GM21825 (cell line): ENCODE results near the gene UBA1.

ENCODE experiments used
- ATAC-seq: cut with Tn5 transposase; IDR thresholded peaks from one replicate; pipeline ENCODE4 v1.9.1; 2021; ENCODE audit warnings: mild to moderate bottlenecking, moderate library complexity; ENCODE audit not compliant: unreplicated experiment

UBA1 gene

DNA sequence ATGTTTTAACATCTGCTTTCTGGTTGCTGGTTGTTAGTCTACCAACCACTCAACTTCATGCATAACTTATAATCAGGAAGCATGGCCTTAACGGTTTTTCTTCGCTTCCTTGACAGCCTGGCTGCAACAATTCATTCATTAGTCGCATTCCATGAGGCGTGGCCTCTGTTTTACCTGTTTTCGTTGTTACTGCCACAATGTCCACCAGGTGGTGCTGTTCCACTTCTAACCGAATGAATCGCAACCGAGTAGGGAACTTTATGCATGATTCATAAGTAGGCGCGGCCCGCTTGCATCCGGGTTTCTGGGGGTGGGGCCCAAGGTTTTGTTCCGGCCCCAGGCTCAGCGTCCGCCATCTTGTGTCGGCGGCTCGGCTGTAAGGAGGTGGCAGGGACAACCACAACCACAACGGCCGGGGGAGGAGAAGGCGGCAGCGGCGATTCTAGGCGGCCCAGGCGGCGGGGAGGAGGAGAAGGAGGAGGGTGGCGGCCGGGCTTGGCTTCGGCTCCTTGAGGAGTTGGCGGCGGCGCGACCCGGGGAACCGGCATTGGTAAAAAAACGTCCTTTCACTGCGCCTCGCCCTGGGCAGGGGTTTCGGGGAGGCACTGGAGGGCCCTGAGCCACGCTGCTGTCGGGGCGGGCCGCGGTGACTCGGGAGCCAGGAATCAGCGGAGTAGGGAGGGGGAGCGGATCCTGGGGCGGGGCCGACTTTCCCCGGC, at the start of gene UBA1:
Gene UBA1, plus strand, starts transcription at position 355 of the 719 bp plus-strand sequence. CDS start 4,974 bp downstream, outside the sequence.
- ATAC-seq = peak; percentile 83

DNA sequence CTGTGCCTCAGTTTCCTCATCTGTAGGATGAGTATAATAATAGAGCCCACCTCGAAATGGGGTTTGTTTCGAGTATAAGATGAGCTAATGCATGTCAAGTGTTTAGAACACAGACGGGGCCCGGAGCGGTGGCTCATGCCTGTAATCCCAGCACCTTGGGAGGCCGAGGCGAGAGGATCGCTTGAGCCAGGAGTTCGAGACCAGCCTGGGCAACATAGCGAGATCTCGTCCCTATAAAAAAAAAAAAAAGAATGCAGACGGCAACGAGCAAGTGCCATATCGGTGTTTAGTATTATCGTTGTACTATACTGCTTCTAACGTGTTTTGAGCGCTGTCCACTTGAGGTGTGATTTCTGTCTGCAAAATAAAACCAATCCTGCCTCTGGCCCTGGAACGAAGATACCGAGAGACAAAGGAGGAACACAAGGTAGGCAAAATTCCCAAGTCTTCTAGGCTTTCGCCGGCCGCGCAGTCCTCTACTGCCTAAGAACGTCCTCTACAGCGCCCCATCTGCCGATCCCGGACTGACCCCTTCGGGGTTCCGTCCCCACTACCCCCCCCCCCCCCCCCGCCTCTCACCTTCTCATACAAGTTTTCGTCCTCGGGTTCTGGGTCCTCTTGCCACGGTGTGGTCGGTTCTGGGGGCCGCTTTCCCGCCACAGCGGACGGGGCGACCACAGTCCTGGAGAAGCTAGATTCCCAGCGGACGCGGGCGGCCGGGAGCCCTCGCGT, 49.6 kb upstream of the UBA1 start:
- ATAC-seq = peak; percentile 2

DNA sequence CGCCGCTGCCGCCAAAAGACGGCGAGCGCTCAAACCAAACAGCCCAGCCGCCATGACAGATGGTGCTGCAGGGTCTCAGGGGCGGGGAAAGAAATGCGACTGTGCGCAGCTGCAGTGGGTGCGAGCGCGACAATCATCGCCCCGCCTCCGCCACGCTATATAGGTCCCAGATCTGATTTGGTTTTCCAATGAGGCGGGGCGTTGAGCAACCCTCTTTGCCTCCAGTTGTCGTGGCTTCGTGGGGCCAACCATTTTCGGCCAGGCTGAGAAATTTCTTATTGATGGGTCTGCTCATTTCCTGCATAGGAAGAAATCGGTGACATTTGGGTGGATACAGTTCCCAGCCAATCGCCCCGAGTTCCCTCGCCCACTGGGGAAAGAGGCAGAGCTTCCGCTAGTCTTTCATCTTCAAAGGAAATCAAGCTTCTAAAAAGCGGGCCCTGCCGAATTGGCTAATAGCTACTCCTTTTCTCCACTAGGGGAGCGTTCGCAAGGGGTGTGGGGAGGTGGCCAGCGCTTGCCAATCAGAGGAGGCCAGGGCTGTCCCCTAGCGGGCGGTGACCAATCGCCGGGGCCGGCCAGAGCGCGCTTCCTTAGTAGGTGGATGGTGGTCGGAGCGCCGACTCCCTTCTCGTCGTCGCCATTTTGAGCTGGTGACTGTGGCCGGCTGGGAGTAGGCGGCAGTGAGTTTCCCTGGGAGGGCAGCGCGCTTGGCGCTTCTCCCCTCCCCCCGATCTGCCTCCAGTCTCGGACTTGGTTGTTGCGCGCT, 48.8 kb upstream of the UBA1 start, which contains the start of the genes NDUFB11 and RBM10:
Gene NDUFB11, minus strand, starts transcription at position 77 of the 769 bp plus-strand sequence. Its CDS starts 23 bp downstream, at position 54.
Gene RBM10, plus strand, starts transcription at position 596 of the 769 bp plus-strand sequence. CDS start 2,261 bp downstream, outside the sequence.
- ATAC-seq = peak; percentile 84

DNA sequence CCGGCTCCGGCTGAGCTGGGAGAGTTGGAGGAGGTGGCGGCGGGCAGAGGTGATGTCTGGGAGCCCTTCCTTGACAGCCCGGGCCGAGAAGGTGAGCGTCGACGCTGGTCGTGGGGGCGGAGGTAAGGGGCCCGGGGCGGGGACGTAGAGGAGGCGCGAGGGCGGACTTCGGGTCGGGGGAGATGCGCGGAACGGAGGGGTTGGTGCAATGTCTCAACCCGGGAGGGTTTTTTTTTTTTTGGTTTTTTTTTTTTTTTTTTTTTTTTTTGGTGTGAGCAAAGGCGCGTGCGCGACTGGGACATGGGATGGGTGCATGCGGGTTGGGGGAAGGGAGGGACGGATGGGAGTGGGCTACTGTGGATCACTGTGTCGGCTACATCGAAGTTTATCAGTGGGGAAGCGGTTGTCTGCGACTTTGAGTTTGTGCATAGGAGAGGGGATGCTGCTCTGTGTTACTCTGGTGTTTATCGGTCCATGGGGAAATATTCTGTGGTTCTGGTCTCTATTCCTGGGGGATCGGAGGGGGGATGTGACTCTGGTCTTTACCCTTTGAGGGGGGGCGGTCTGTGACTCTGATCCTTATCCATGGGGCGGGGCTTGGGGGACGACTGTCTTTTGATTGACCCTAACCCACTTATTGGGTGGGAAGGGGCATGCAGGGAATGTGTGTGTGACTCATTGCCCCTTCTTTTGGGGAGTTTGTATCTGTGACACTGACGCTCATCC, 48.1 kb upstream of the UBA1 start:
- ATAC-seq = peak; percentile 15

DNA sequence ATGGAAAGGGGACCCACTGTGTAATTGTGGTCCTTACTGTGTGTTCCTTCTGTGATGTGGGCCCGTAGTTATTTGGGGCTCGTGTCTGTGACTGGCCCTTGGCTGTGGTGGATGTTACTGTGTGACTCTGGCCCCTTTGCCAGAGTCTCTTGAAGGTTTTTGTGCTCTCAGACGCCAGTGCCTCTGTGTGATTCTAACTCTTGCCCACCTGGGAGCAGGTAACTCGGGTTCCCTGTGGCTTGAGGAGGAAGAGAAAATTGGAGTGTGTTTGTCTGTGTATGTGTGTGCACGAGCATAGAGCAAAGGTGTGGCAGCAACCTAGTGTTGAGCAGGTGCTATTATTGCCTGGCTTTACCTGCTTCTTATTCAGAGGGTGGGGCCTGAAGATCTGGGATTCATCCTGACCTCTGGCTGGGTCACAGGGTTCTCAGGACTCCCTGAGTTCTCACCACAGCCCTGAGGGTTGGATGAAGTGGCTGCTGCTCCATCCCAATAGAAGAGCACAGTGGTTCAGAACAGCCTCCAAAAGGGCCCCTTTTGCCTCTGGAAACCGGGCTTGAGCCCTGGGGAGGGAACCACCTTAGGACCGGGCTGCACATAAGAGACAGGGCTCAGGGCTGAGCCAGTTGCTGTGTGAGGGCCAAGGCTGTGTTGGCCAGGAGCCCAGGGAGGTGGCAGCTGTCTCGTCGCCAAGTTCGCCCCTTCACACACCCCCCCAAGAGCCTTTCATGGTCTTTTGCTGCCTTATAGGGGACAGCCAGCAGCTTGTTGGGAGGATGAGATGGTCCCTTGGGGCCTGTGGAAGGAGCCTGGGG, 47.3 kb upstream of the UBA1 start:
- ATAC-seq = no peak

DNA sequence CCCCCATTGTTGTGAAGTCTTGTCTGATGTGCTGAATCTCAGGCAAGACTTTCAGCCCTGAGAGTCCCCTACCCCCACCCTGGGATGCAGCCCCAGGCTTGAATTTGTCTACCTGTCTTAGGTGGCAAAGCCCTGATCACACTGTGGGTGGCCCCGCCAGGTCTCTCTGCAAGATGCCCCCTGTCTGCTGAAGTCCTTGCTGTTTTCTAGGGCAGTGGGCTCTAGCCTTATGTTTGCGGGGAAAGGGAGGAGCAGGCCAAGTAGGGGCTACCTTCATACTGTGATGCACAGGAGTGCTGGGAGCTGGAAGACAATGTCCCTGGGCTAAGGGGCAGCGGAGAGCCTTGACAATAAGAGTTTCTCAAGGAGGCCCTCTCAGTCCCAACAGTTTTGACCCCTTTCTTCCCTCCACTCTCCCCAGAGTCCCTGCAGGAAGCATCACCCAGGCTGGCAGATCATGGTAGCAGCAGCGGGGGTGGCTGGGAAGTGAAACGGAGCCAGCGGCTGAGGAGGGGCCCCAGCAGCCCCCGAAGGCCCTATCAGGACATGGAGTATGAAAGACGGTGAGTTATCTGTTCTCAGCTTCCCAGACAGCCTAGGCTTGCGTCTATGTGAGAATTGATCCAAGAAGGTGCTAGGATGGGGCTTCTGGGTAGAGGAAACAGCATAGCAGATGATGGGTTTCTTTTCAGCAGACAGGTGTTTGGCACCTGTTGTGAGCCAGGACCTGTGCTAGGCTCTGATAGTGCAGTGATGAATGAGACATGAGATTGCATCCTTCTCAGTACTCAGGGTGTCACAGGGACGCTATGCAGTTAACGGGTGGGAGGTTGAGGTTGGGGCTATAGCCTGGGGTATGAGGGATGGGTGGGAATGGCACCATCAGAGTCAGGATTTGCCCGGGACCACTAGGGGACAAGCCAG, 46.4 kb upstream of the UBA1 start:
- ATAC-seq = no peak

DNA sequence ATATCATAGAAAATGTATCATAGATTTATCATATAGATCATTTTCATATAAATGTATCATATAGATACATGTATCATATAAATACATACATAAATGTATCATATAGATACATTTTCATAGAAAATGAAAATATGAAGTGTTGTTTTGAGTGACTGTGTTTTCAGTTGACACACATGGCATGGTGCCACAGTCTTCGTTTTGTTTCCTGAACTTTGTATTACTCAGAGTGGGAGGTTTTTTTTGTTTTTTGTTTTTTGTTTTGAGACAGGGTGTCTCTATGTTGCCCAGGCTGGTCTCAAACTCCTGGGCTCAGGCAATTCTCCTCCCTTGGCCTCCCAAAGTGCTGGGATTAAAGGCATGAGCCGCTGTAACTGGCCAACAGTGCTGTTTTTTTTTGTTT, 44.7 kb upstream of the UBA1 start:
- ATAC-seq = no peak

DNA sequence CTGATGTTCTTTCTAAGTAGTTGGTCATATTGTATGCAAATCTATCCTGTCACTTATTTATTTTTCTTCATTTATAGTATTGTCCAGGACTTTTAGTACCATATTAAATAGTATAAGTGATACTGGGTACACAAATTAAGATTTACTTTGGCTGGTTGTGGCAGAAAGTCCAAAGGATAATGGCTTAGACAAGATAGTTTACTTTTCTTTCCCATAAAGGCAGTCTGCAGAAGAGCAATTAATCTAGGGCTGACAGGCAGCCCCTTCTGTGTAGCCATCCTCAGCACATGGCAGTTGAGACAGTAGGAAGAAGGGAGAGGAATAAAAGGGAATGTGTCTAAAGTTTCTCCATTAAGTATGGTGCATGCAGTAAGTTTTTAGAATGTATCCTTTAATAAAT, 42.2 kb upstream of the UBA1 start:
- no peak for ATAC-seq

DNA sequence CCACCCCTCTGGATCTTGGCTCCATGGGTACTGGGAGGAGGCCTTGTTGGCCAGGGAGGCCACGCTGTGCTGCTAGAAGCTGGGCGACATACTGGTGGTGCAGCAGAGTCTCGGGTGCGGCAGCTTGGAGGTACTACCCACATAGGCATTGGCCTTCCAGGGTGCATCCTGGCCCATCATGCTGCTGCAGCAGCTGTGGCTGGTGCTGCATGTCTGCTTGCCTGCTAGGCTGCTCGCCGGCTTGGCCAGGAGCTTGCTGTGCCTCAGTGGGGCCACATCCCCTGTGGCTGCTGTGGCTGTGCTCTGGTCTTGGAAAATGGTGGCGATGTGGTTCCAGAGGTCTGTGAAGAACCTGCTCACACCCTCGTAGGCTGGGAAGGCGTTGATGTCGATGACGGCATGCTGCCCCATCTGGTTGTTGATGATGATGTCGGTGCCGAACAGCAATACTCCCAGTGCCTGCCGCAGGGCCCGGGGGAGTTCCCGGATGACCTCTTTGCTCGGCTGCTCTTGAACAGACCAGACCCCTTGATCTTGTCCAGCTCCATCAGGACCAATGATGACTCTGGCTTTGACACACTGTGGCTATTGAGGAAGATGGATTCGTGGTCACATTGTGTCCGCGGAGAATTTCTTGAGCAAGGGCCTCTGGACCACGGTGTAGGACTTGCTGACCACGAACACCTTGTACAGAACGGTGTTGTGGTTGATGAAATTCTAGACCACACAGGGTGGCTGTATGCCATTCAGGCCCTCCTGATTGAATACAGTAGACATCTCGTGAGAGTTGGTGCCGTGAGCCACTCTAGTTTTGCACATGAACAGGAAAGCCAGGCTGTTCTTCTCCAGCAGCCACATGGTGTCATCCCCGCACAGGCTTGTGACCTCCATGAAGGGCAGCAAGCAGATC, 36.8 kb upstream of the UBA1 start:
- ATAC-seq = no peak

DNA sequence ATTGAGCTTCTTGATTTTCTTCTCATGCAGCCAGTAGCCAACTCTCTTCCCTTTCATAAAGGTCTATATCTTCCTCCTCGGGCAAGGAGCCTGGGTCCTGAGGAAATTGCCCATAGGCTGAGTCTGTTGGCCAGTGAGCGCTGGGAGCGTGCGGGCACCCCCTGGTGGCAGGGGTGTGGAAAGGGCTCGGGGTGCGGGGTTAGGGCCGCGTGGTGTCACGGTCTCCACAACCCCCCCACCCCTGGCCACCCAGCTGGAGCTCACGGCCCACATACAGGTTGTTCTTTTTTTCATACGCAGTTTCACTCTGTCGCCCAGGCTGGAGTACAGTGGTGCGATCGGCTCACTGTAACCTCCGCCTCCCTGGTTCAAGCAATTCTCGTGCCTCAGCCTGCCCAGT, 35.5 kb upstream of the UBA1 start:
- no peak for ATAC-seq

DNA sequence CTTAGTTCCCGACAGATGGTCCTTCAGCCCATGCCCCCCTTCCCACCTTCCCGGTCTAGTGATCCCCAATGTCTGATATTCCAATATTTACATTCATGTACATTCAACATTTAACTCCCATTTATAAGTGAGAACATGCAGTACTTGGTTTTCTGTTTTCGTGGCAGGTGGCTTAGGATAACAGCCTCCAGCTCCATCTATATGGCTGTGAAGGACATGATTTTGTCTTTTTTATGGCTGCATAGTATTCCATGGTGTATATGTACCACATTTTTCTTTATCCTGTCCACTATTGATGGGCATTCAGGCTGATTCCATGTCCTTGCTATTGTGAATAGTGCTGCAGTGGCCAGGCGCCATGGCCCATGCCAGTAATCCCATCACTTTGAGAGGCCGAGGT, 34.8 kb upstream of the UBA1 start:
- ATAC-seq = no peak

DNA sequence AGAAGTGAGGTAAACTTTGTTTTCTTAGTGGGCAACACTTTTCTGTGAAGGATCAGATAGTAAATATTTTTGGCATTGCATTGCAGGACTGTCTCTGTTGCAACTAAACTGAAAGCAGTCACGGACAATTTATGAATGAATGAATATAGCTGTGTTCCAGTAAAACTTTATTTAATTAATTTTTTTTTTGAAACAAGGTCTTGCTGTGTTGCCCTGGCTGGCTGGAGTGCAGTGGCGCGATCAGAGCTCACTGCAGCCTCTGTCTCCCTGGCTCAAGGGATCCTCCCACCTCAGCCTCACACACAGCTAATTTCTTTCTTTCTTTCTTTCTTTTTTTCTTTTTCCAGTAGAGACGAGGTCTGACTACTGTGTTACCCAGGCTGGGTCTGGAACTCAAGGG, 32.8 kb upstream of the UBA1 start:
- no peak for ATAC-seq

DNA sequence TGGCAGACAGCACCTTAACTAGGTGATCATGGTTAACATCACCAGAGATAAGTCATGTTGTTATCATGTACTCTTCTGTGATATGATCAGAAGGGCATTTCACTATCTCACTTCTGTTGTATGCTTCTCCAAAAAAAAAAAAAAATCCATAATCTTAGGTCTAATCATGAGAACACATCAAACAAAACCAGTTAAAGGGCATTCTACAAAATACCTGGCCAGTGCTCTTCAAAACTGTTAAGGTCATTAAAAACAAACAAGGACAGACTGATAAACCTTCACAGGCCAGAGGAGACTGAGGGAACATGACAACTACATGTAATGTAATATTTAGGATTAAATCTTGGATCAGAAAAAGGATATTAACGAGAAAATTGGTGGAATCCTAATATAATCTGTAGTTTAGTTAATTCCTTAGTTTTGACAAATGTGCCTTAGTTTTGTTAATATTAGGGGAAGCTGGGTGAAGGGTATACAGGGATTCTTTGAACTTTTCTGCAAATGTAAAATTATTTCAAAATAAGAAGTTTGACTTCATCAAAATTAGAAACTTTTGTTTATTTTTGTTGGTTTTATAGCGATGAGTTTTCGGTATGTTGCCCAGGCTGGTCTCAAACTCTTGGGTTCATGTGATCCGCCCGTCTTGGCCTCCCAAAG, 30.6 kb upstream of the UBA1 start:
- ATAC-seq = no peak

DNA sequence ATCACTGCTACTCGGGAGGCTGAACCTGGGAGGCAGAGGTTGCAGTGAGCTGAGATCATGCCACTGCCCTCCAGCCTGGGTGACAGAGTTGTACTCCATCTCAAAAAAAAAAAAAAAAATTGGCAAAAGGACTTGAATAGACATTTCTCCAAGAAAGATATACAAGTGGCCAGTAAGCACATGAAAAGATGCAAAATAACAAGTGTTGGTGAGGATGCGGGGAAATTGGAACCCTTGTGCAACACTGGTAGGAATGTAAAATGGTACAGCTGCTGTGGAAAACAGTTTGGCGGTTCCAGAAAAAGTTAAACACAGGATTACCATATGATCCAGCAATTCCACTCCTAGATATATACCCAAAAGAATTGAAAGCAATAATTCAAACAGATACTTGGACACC, 29.2 kb upstream of the UBA1 start:
- no peak for ATAC-seq

DNA sequence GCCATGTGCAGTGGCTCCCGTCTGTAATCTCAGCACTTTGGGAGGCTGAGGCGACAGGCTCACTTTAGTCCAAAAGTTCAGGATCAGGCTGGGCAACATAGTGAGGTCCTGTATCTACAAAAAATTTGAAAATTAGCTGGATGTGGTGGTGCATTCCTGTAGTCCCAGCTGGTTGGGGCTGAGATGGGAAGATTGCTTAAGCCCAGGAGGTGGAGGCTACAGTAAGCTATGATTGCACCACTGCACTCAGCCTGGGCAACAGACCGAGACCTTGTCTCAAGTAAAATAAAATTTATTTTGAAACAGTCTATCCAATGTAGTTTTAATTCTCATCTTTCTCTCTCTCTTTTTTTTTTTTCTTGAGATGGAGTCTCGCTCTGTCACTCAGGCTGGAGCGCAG, 27.5 kb upstream of the UBA1 start:
- no peak for ATAC-seq

DNA sequence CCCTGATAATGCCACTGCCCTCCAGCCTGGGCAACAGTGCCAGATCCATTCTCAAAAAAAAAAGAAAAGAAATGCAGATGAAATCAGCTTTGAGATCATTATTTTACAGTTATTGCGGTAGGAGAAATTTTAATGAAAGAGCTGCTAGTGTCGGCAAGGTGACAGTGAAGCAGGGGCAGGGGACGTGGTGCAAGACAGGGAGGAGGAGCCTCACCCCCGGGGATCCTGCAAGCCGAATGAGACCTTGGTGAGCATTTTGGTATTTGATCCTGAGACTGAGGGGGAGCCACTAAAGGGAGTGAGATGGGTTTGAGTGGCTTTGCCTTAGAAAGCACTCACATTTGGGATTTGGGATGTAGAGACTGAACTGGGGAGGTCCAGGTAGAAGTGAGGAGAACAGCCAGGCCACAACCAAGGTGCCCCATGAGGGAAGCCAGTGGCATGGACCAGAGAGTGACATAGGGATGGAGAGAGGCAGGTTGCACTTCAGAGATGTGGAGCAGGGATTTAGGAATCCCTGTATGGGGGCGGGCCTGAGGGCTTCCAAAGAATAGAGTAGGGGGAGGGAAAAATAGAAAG, 25.0 kb upstream of the UBA1 start:
- no peak for ATAC-seq

DNA sequence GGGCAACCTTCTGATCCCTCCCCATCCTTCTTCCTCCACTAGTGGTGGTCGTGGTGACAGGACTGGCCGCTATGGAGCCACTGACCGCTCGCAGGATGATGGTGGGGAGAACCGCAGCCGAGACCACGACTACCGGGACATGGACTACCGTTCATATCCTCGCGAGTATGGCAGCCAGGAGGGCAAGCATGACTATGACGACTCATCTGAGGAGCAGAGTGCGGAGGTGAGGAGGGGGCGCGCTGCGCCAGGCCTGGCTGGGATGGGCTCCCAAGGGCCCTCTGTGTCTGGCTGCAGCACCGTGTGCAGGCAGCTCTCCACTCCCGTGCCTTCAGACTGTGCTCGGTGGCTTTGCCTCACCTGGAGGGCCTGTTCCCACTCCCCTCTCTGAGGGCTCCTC, 24.4 kb upstream of the UBA1 start:
- ATAC-seq = no peak
